GM06990 (cell line): ENCODE results near the gene PGBD5.

ENCODE experiments used
- DNase-seq: peaks from one replicate; pipeline ENCODE4 v3.0.0-alpha.2; 2011; ENCODE audit not compliant: insufficient read length; ENCODE audit errors: extremely low read depth
- H3K27me3 ChIP-seq: replicated peaks from 2 replicates; pipeline ENCODE4 v1.6.0; 2011; ENCODE audit warnings: low read length; ENCODE audit not compliant: control insufficient read depth, insufficient read depth
- H3K36me3 ChIP-seq: 2 replicates; pipeline ENCODE4 v1.5.1; 2011; ENCODE audit warnings: low read length; ENCODE audit not compliant: control insufficient read depth, insufficient read depth
- H3K4me3 ChIP-seq: replicated peaks from 2 replicates; pipeline ENCODE4 v1.5.1; 2011; ENCODE audit warnings: low read depth, mild to moderate bottlenecking, control low read depth, low read length
- CTCF ChIP-seq: IDR thresholded peaks from 2 replicates; pipeline ENCODE4 v1.5.1; 2011; ENCODE audit warnings: low read length, control low read depth, mild to moderate bottlenecking, inconsistent platforms; ENCODE audit not compliant: insufficient read depth, poor library complexity, severe bottlenecking

The PGBD5 gene

DNA sequence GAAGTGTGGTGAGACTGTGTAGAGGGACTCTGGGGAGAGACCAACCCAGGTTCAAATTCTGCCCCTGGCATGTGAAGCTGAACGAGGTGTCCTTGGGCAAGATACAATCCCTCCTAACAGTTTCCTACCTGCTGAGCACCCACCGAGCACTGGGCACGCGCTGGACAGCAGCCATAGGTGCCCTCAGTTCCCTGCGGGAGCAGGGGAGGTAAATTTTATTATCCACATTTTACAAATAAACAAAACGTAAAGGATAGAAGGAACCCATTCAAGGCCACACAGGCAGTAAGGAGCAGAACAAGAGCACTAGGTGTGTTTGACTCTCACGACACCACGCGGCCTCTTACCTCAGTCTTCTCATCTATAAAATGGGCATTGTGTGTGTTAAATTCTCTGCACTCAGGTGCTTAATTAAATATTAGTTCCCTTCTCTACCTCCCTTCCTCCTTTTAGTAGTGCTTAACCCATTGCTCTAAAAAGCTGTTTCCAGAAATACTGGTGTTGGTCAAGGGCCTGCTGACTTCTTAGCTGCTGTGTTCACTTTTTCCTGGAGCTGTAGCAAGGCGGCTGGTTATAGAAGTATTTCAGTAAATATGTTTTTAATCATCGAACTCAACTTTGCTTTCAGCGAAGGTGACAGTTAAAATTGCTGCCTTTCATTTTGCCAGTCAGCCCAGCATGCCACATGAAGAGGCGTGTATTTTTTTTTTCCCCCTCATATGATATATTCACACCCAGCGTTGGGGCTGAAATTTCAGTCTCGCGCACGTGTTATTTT is 41.6 kb downstream of the PGBD5 start:
- no peak for TF ChIP-seq CTCF
- Histone ChIP-seq H3K27me3 (no peaks in the 10 kb centered on the region; the same call in 1 of the 2 replicates), H3K4me3 (no peak overlapping the region), H3K36me3 (no peaks in the 10 kb centered on the region)
- no peak for DNase-seq

DNA sequence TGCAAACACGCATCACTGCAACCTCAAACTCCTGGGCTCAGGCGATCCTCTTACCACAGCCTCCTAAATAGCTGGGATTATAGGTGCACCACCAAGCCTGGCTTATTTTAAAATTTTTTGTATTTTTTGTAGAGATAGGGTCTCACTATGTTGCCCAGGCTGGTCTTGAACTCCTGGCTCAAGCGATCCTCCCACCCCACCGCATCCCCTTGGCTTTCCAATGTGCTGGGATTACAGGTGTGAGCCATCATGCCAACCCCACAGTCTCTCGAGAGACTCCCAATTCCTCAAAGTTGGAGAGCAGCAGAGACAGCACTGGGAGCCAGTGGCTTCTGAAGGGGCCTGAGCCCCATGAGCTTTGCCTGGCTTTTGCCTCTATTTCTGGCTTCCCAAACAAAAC is 42.7 kb downstream of the PGBD5 start:
- no peak for DNase-seq
- Histone ChIP-seq H3K36me3 (no peaks in the 10 kb centered on the region), H3K4me3 (no peak overlapping the region), H3K27me3 (no peaks in the 10 kb centered on the region; the same call in 1 of the 2 replicates)
- no peak for TF ChIP-seq CTCF

GRCh38 chr1:230382001-230382491 is 44.1 kb downstream of the PGBD5 start:
- no peaks in the 10 kb centered on the region; the same call in 1 of the 2 replicates for H3K27me3 ChIP-seq
- DNase-seq = no peak
- no peak for TF ChIP-seq CTCF
- H3K4me3 ChIP-seq = no peak overlapping the region
- H3K36me3 ChIP-seq = no peaks in the 10 kb centered on the region

GRCh38 chr1:230381585-230381984 is 44.5 kb downstream of the PGBD5 start:
- no peak for DNase-seq
- no peak for TF ChIP-seq CTCF
- H3K4me3 ChIP-seq = no peak overlapping the region

DNA sequence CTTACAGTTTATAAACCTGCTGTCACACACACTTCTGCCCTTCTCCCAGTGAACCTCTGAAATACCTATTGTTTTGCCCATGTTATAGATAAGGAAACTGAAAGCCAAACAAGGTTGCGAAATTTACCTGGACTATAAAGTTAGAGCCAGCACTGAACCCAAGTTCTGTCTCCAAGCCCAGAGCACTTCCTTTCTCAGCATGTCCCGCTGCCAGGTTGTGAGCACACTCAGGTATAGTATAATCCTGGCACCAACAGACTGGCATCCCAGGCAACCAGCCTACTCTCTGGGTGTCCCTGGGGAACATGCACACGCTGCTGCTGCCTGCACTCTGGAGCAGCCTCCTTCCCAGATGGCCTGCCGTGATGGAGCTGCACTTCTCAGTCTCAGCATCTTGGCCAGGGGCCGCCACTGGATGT is 45.1 kb downstream of the PGBD5 start:
- no peak for TF ChIP-seq CTCF
- H3K36me3 ChIP-seq = no peaks in the 10 kb centered on the region
- no peak for DNase-seq
- H3K4me3 ChIP-seq = no peak overlapping the region
- H3K27me3 ChIP-seq = no peaks in the 10 kb centered on the region; the same call in 1 of the 2 replicates

More at GRCh38 chr1:230381585-230381984, 44.5 kb downstream of the PGBD5 start:
- Histone ChIP-seq H3K27me3 (no peaks in the 10 kb centered on the region; the same call in 1 of the 2 replicates), H3K36me3 (no peaks in the 10 kb centered on the region)

DNA sequence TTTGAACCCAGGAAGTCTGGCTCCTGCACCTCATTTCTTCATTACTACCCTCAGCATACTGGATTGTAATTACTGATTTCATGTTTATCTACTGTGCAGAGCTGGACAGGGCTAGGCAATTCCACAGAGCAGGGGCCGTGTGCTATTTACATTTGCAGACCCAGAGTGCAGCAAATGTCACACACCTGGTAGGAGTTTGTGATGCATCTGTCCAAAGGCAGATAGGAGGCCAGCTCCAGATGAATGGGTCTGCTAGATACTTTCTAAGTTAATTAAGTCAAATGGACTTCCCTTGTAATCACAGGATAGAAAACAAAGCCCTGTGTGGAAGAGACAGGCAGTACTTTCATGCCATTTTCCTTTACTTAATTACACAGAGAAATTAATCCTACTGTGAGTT is 46.2 kb downstream of the PGBD5 start:
- no peaks in the 10 kb centered on the region; the same call in 1 of the 2 replicates for H3K27me3 ChIP-seq
- no peak overlapping the region for H3K4me3 ChIP-seq
- no peak for TF ChIP-seq CTCF
- no peaks in the 10 kb centered on the region for H3K36me3 ChIP-seq
- no peak for DNase-seq
